K562 (cell line): ENCODE data around the gene FAM187B. TPM values are rescaled to one million over a fixed set of nuclear protein-coding genes. Genes with fewer than 3 reads are reported as not detected.

Source experiments
- CREBBP ChIP-seq: IDR thresholded peaks from one replicate; pipeline ENCODE4 v1.6.1; 2012; ENCODE audit warnings: low read depth, mild to moderate bottlenecking, control low read depth, inconsistent platforms, low read length
- ERF ChIP-seq: fragments of 450-650 bp; formaldehyde crosslinking; IDR thresholded peaks from 2 replicates; pipeline ENCODE4 v1.4.0; 2020; ENCODE audit warnings: mild to moderate bottlenecking, mixed read lengths
- FOXM1 ChIP-seq, 2 experiments: fragments of 450-650 bp in 1 of 2; sonication (generic) in 1 of 2; formaldehyde crosslinking in 1 of 2; IDR thresholded peaks; 2 replicates each; pipeline versions ENCODE4 v1.6.1 to v1.9.0; 2017 to 2022; ENCODE audit warnings: low read depth in 2 of 2, mild to moderate bottlenecking in 2 of 2, missing genetic modification reagents in 1 of 2, moderate library complexity in 1 of 2
- GABPB1 ChIP-seq: sonication (generic); formaldehyde crosslinking; IDR thresholded peaks from 2 replicates; pipeline ENCODE4 v1.8.0; 2022; ENCODE audit warnings: mild to moderate bottlenecking, missing genetic modification reagents
- KLF13 ChIP-seq: fragments of 450-650 bp; IDR thresholded peaks from 2 replicates; pipeline ENCODE4 v1.6.1; 2016; ENCODE audit warnings: missing genetic modification characterization, low read depth, mild to moderate bottlenecking, missing compliant biosample characterization, moderate library complexity, borderline replicate concordance
- MECOM ChIP-seq: fragments of 250-450 bp; sonication (Bioruptor Pico); IDR thresholded peaks from 2 replicates; pipeline ENCODE4 v1.8.0; 2022; ENCODE audit warnings: inconsistent platforms
- NEUROD1 ChIP-seq: fragments of 150-350 bp; IDR thresholded peaks from 2 replicates; pipeline ENCODE4 v1.6.1; 2014; ENCODE audit warnings: borderline replicate concordance, low read length, low read depth; ENCODE audit not compliant: partially characterized antibody
- NFIX ChIP-seq: fragments of 250-450 bp; sonication (Bioruptor Pico); IDR thresholded peaks from 2 replicates; pipeline ENCODE4 v1.4.0; 2020; ENCODE audit warnings: low read depth, mild to moderate bottlenecking, moderate library complexity
- POLR2AphosphoS5 ChIP-seq: IDR thresholded peaks from 2 replicates; pipeline ENCODE4 v1.6.1; 2011; ENCODE audit warnings: mild to moderate bottlenecking, low read depth, low read length, moderate library complexity; ENCODE audit not compliant: control insufficient read depth, insufficient read depth
- RBM14 ChIP-seq: fragments of 200-400 bp; formaldehyde crosslinking; IDR thresholded peaks from 2 replicates; pipeline ENCODE4 v1.6.1; 2018; ENCODE audit warnings: low read depth, mild to moderate bottlenecking, low read length, moderate library complexity, borderline replicate concordance; ENCODE audit not compliant: insufficient read depth
- SIN3A ChIP-seq, 2 experiments: fragments of 150-350 bp in 1 of 2; IDR thresholded peaks; 2 replicates each; pipeline ENCODE4 v1.6.1; 2011 to 2016; ENCODE audit warnings: borderline replicate concordance in 2 of 2, low read depth in 2 of 2, low read length in 2 of 2, mild to moderate bottlenecking in 2 of 2, moderate library complexity in 2 of 2; ENCODE audit not compliant: control insufficient read depth in 1 of 2
- SOX6 ChIP-seq: fragments of 450-650 bp; IDR thresholded peaks from 2 replicates; pipeline ENCODE4 v1.6.1; 2014; ENCODE audit warnings: mild to moderate bottlenecking
- SRSF1 ChIP-seq: fragments of 200-400 bp; formaldehyde crosslinking; IDR thresholded peaks from 2 replicates; pipeline ENCODE4 v1.6.1; 2017; ENCODE audit warnings: mild to moderate bottlenecking, low read depth, low read length, moderate library complexity
- TBP ChIP-seq: optimal IDR thresholded peaks from 2 replicates; pipeline ENCODE3; 2011; ENCODE audit warnings: low read depth, low read length, improper control_type of control experiment
- TEAD1 ChIP-seq, 2 experiments: fragments of 450-650 bp in 1 of 2; sonication (generic) in 1 of 2; formaldehyde crosslinking; IDR thresholded peaks; 2 replicates each; pipeline versions ENCODE4 v1.4.0 to v1.8.0; 2020 to 2022; ENCODE audit warnings: mild to moderate bottlenecking in 2 of 2, missing genetic modification reagents in 1 of 2
- ZNF197 ChIP-seq: fragments of 200-800 bp; sonication (Bioruptor generic); IDR thresholded peaks from 2 replicates; pipeline ENCODE4 v1.6.1; 2016; ENCODE audit warnings: low read depth, missing genetic modification characterization, missing compliant biosample characterization
- ZNF354B ChIP-seq: fragments of 250-450 bp; sonication (Bioruptor Pico); IDR thresholded peaks from 2 replicates; pipeline ENCODE4 v1.4.0; 2020
- ZNF830 ChIP-seq: fragments of 250-450 bp; sonication (Bioruptor Pico); IDR thresholded peaks from 2 replicates; pipeline ENCODE4 v1.5.0; 2021; ENCODE audit warnings: mild to moderate bottlenecking
- polyA plus RNA-seq, 8 experiments: library from polyadenylated mRNA; depleted of rRNA in 4 of 8; stranded (reverse) in 5 of 8; unstranded in 3 of 8; fragments of >200 nt; fragmentation: Nextera tagmentation in 2 of 8; fragmentation: Illumina TruSeq in 1 of 8; extraction: Ambion mirVana in 2 of 8; extraction: Trizol in 1 of 8; gene quantifications; 2 replicates each; pipeline versions ENCODE4 v1.2.1 to v1.2.3, GENCODE V29; 2011 to 2014; ENCODE audit warnings: inconsistent platforms in 1 of 8, missing spikeins in 1 of 8
- total RNA-seq, 7 experiments: library from RNA; depleted of rRNA in 6 of 7; stranded (reverse); fragments of >200 nt in 6 of 7; fragmentation: Illumina TruSeq in 2 of 7; extraction: Trizol in 2 of 7; gene quantifications; 2 replicates each; pipeline versions ENCODE4 v1.2.1 to v1.2.3, GENCODE V29; 2011 to 2021; ENCODE audit warnings: low replicate concordance in 1 of 7
- TF ChIP-seq, protein P1 (sequence below), 2 experiments: IDR thresholded peaks in 1 of 2; conservative IDR thresholded peaks in 1 of 2; 2 replicates each; pipeline ENCODE4 v1.6.1; 2016; ENCODE audit warnings: low read depth in 2 of 2, mild to moderate bottlenecking in 1 of 2, missing compliant biosample characterization in 1 of 2, missing genetic modification characterization in 1 of 2, moderate library complexity in 1 of 2
- TF ChIP-seq, protein P2 (sequence below): fragments of 250-450 bp; sonication (Bioruptor Pico); IDR thresholded peaks from 2 replicates; pipeline ENCODE4 v1.8.0; 2021; ENCODE audit warnings: borderline replicate concordance, mild to moderate bottlenecking, moderate library complexity; ENCODE audit not compliant: poor library complexity, severe bottlenecking

FAM187B gene
- total and polyA plus RNA-seq, 9 of the 15 experiments (the other 6 are each of a cell fraction or from before 2014, with no cell fraction given), result 0.04 to 0.09 TPM; not detected in 7

DNA sequence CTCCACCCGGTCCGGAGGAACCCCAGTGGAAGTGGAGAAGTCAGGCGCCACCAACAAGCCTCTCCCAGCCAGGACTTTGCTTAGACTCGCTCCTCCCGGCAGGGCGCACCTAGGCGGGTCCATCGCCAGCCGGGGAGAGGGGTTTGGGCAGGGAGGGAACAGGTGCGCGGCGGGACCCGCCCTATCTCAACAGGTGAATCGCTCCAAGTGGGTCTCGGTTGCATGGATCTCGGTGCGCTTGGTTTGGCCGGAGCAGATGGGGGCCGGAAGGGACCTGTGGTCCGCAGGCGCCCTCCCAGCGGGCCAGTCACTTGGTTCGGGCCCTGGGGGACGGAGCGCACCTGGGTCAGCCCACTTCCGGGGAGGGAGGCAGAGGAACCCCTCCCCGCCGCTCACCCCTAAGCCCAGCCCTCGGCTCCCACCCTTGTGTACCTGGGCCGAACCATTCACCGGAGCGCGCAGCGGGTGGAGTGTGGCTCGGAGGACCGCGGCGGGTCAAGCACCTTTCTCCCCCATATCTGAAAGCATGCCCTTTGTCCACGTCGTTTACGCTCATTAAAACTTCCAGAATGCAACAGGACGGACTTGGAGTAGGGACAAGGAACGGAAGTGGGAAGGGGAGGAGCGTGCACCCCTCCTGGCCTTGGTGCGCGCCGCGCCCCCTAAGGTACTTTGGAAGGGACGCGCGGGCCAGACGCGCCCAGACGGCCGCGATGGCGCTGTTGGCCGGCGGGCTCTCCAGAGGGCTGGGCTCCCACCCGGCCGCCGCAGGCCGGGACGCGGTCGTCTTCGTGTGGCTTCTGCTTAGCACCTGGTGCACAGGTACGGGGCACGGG lies 20.0 kb upstream of the FAM187B start, which contains the start of gene LSR (continued):
- 0 out of 2 replicates have a peak, but pooled peaks have one; percentile 17 for TF ChIP-seq KLF13 (tag)
- TF ChIP-seq GABPB1 (CRISPR knock-in tag), result peak; percentile 90
- peak; percentile 74 to 78; a peak in 3 of 4 replicates for TF ChIP-seq SIN3A (IDR thresholded peaks at IDR 0.05; ENCODE audit: borderline replicate concordance in 2 of 2, control insufficient read depth in 1 of 2, low read depth in 2 of 2, low read length in 2 of 2)
- TF ChIP-seq SRSF1, result no peak; the same call in 1 of the 2 replicates
- TF ChIP-seq ZNF354B, result no peak
- peak; percentile 91; the same call in 1 of the 2 replicates for TF ChIP-seq RBM14
- TF ChIP-seq, protein P1, sequence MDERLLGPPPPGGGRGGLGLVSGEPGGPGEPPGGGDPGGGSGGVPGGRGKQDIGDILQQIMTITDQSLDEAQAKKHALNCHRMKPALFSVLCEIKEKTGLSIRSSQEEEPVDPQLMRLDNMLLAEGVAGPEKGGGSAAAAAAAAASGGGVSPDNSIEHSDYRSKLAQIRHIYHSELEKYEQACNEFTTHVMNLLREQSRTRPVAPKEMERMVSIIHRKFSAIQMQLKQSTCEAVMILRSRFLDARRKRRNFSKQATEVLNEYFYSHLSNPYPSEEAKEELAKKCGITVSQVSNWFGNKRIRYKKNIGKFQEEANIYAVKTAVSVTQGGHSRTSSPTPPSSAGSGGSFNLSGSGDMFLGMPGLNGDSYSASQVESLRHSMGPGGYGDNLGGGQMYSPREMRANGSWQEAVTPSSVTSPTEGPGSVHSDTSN (CRISPR knock-in tag; IDR thresholded peaks at IDR 0.05; ENCODE audit: low read depth), result no peak
- TF ChIP-seq, protein P1 (tag; conservative IDR thresholded peaks at IDR 0.05; ENCODE audit: low read depth), result no peak
- TF ChIP-seq TEAD1 (CRISPR knock-in tag; IDR thresholded peaks at IDR 0.05), result peak in 1 of 2 experiments; percentile 61; a peak in 1 of 4 replicates
- peak; percentile 86 for TF ChIP-seq FOXM1 (IDR thresholded peaks at IDR 0.05; ENCODE audit: low read depth)
- TF ChIP-seq FOXM1 (CRISPR knock-in tag; IDR thresholded peaks at IDR 0.05; ENCODE audit: low read depth), result no peak; the same call in 1 of the 2 replicates
- peak; percentile 52; the same call in 1 of the 2 replicates for TF ChIP-seq ZNF830
- TF ChIP-seq ZNF197 (CRISPR knock-in tag), result no peak
- TF ChIP-seq NEUROD1, result peak; percentile 55
- TF ChIP-seq MECOM (CRISPR knock-in tag), result 0 out of 2 replicates have a peak, but pooled peaks have one; percentile 8
- no peak for TF ChIP-seq CREBBP
- TF ChIP-seq SOX6, result 0 out of 2 replicates have a peak, but pooled peaks have one; percentile 7
- TF ChIP-seq, protein P2, sequence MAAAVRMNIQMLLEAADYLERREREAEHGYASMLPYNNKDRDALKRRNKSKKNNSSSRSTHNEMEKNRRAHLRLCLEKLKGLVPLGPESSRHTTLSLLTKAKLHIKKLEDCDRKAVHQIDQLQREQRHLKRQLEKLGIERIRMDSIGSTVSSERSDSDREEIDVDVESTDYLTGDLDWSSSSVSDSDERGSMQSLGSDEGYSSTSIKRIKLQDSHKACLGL (CRISPR knock-in tag), result no peak
- peak; percentile 97 for TF ChIP-seq TBP
- peak; percentile 73; the same call in 1 of the 2 replicates for TF ChIP-seq POLR2AphosphoS5
- TF ChIP-seq ERF (CRISPR knock-in tag), result peak; percentile 36; the same call in 1 of the 2 replicates
- no peak for TF ChIP-seq NFIX (CRISPR knock-in tag)
